GM19351 (cell line): ENCODE results near the gene PDIA4.
"Not testable (repeated sequence)": the region's sequence is repeated elsewhere in the genome, so short reads cannot be mapped to it uniquely, and the experiment has no call there.

Source experiments
- ATAC-seq: cut with Tn5 transposase; IDR thresholded peaks from one replicate; pipeline ENCODE4 v1.9.1; 2021; ENCODE audit warnings: mild to moderate bottlenecking, moderate library complexity; ENCODE audit not compliant: unreplicated experiment

The PDIA4 gene

DNA sequence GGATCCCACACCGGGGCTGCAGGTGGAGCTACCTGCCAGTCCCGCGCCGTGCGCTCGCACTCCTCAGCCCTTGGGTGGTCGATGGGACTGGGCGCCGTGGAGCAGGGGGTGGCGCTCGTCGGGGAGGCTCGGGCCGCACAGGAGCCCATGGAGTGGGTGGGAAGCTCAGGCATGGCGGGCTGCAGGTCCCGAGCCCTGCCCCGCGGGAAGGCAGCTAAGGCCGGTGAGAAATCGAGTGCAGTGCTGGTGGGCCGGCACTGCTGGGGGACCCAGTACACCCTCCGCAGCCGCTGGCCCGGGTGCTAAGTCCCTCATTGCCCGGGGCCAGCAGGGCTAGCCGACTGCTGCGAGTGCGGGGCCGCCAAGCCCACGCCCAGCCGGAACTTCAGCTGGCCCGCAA lies 10.3 kb upstream of the PDIA4 start:
- not testable (repeated sequence) for ATAC-seq

DNA sequence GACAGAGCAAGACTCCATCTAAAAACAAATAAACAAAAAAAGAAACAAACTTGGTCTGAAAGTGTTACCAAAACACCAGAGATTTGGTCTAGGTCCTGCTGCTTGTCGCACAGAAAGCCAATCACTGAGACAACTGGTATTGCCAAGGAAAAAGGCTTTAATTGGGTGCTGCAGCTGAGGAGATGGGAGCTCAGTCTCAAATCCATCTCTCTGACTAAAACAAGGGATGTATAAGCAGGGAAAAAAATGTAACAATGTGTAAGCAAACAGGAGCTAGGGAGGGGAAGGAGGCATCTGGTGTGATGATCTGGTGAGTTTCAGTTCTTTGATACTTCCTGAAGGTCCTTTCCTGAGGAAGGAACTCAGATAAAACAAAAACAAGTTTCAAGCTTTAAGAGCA lies 8.4 kb upstream of the PDIA4 start:
- no peak for ATAC-seq

GRCh38 chr7:149031353-149031910 lies 3.1 kb upstream of the PDIA4 start:
- ATAC-seq = no peak

DNA sequence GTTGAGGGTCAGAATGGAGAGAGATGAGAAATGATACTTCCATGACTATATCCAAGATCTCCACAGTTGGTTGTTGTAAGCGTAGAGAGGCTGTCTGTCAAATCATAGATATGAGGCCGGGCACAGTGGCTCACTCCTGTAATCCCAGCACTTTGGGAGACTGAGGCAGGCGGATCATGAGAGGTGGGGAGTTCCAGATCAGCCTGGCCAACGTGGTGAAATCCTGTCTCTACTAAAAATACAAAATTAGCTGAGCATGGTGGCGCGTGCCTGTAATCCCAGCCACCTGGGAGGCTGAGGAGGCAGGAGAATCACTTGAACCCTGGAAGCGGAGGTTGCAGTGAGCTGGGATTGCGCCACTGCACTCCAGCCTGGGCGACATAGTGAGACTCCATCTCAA lies 2.1 kb upstream of the PDIA4 start:
- ATAC-seq = not testable (repeated sequence)

- ATAC-seq = no peak
Measured at GRCh38 chr7:149027611-149028345, 527 bp downstream of the PDIA4 start.

GRCh38 chr7:149027055-149027454 lies 1.2 kb downstream of the PDIA4 start:
- ATAC-seq = no peak

- no peak for ATAC-seq
Measured at GRCh38 chr7:149023662-149024061, 4.6 kb downstream of the PDIA4 start.

- ATAC-seq = no peak
Measured at GRCh38 chr7:149022756-149023360, 5.4 kb downstream of the PDIA4 start.

DNA sequence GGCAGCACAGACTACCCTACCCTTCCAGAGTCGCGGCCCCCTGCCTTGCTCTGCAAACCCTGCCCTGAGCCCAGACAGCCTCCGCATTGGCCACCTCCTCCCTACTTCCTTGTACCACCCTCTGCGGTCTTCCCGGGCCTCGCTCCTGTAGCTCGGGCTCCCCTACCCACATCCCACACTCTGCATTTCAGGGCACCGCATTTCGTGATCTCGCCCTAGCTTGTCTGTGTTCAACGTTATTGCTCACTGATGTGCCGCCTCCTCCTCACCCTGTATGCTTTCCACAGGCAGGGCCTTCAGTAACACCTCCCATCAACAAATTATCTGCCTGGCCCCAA lies 6.6 kb downstream of the PDIA4 start:
- ATAC-seq = no peak

DNA sequence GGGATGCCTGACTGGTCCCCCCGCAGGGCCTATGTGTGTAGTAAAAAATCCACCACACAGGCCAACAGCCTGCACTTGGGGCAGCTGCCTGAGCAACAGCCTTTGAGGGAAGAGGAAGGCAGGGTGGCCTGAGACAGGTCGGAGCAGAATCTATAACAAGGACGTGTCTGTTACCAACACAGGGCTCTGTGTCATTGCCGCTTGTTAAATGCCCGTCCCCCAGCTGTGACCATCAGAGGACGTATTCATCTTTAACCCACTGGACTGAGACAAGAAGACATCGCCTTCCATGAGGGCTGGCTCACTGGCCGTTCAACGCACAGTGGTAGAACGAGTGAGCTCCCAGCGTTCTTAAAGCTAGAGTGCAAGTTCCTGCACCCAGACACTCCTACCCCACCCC lies 7.8 kb downstream of the PDIA4 start:
- ATAC-seq = no peak

GRCh38 chr7:149016876-149017275 lies 11.4 kb downstream of the PDIA4 start:
- ATAC-seq = no peak

GRCh38 chr7:149014309-149014708 lies 14.0 kb downstream of the PDIA4 start:
- ATAC-seq = no peak

DNA sequence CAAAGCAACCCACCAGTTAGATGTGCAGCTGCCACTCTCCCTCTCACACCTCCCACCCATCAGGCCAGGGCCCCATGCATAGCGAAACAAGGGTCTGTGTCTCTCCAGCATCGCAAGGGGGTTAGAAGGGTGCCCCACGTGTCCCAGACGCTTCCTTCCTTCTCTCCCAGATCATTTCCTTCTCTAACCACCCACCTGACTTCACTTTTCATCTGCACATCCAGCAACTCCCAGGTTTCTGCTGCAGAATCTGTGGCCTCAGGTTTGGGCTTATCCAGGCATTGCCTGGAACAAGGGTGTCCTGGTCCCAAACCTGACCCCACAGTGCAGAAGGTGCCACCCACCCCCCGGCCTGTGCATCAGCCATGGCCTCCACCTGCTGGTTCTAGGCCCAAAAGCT lies 14.4 kb downstream of the PDIA4 start:
- ATAC-seq = no peak

DNA sequence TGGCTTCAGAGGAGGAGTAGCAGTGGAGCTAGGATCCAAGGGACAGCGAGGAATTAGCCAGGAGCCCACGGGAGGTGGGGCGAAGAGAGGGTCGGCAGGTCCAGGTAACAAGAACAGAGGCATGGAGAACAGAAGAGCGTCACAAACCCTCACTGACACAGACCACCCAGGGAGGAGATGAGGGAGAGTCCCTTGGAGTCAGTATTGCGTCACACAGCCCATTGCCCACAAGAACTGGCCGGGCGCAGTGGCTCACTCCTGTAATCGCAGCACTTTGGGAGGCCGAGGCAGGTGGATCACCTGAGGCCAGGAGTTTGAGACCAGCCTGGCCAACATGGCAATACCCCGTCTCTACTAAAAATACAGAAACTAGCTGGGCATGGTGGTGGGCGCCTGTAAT lies 15.6 kb downstream of the PDIA4 start:
- not testable (repeated sequence) for ATAC-seq

DNA sequence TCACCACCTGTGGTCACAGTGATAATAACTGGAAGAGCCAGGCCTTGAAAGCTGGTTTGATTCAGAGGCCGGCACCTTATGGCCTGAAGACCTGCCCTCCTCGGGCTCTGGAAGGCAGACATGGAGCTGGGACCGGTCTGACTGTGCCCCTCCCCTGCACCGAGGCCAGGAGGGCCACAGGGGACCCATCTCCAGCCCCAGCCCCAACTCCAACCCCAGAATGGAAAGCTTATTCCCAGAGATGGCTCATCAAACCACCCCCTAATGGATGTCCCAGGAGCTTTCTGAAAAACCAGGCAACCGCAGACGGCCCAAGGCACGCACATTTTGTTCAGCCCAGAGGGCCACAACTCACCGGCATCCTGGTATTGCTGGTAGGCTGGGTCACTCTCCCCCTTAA lies 16.8 kb downstream of the PDIA4 start:
- no peak for ATAC-seq

DNA sequence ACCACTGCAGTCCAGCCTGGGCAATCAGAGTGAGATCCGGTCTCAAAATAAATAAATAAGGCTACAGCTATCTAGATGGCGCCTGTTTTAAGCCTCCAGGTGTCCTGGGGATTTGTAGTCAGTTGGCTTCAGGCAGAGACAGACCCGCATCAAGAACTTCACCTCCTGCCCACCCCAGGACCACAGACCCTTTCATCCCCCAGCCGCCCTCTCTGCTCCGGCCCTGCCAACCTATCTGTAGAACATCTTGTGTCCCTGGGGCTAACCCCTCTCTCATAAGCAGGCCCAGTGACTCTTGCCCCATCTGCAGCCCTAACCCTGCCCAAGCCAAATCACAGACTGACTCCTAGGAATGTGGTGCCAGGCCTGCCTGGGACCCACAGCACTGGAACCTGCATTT lies 17.9 kb downstream of the PDIA4 start:
- ATAC-seq = no peak

DNA sequence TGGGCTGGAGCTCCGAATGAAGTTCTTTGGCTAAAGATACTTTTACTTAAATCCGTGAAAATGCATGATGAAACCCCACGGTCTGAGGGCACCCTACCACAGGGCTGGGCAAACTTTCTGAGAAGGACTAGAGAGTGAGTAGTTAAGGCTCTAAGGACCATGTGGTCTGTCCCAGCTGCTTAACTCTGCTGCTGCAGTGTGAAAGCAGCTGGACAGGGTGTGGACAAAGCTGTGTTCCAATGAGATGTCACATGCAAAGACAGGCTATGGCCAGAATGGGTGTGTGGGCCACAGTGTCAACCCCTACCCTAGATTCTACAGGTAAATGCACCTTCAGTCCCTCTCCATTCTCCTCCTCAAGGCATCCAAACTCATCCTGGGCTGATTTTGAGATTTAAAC lies 18.8 kb downstream of the PDIA4 start:
- no peak for ATAC-seq

- ATAC-seq = no peak
Measured at GRCh38 chr7:149007611-149008010, 20.7 kb downstream of the PDIA4 start.

DNA sequence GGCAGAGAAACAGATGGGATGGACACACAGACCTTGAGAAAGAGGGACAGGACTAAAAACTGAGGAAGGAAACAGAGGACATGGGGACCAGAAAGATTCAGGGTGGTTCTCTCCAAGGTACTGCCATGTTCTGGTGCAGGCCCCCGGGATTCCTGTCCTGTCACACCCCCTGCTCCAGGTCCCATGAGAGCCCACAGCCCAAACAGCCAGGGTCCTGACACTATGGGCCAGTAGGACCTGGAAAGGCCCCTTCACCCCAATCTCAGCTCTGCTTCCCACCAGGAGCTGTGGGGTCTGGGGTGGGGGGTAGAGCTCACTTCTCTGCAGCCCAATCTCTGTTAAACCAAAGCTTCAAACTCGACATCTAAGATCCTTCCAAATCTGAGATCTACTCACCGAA lies 21.2 kb downstream of the PDIA4 start:
- ATAC-seq = no peak

DNA sequence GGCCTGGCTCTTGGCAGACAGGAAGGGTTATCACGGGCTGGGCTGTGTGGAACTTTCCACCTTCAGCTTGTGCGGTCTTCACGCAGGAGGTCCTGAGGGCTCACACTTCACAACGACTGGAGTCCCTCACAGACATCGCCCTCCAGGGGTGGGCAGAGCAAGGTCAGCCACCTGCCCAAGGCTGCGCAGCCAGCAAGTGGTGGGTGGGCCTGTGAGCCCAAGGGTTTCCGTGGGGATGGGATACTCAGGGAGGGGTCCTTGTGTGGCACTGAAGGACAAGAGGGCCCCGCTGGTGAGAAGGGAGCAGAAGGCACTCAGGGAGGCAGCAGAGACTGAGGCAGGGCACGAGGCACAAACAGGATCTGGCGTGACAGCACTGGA lies 22.0 kb downstream of the PDIA4 start:
- ATAC-seq = no peak

GRCh38 chr7:149005427-149006344 lies 22.6 kb downstream of the PDIA4 start:
- ATAC-seq = peak; percentile 82
